Retina (tissue), 1 donor: Measurements from ENCODE around the gene UBE2I.

Source experiments
- DNase-seq: peaks from one replicate; pipeline ENCODE4 v3.0.0-alpha.2; 2016

The UBE2I gene

GRCh38 chr16:1364510-1364909 lies 55.1 kb downstream of the UBE2I start:
- DNase-seq = no peak

GRCh38 chr16:1366060-1366711 lies 56.8 kb downstream of the UBE2I start:
- no peak for DNase-seq

DNA sequence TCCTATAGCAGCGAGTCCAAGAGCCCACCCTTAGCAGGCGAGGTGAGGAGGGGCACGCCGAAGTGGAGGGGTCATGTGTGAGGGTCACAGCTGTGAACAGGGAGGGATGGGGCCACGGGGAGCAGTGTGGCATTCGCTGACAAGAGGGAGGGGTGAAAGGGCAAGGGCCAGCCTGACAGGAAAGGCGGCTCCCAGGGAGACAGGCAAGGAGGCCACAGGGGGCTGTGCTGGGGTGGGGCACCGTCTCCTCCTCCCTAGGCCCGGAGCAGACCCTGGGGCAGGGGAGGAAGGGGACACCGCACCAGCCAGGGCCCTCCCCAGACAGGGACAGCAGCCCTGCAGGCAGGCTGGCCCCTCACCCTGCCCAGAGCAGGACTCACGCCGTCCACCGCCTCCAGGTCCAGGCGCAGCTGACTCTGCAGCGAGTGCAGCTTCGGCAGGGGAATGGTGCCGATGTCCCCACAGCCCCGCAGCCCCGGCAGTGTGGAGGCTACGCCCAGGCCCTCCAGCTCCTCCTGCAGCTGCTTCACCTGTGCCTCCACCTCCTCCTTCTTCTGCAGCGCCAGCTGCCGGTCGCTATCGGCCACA lies 57.4 kb downstream of the UBE2I start:
- DNase-seq = no peak

GRCh38 chr16:1367486-1368174 lies 58.2 kb downstream of the UBE2I start:
- DNase-seq = no peak

GRCh38 chr16:1371054-1371978 lies 61.9 kb downstream of the UBE2I start:
- DNase-seq = no peak

- DNase-seq = no peak
These were observed 63.0 kb downstream of the UBE2I start for GRCh38 chr16:1372292-1372950.

- no peak for DNase-seq
These were observed 65.2 kb downstream of the UBE2I start for GRCh38 chr16:1374418-1375297.

DNA sequence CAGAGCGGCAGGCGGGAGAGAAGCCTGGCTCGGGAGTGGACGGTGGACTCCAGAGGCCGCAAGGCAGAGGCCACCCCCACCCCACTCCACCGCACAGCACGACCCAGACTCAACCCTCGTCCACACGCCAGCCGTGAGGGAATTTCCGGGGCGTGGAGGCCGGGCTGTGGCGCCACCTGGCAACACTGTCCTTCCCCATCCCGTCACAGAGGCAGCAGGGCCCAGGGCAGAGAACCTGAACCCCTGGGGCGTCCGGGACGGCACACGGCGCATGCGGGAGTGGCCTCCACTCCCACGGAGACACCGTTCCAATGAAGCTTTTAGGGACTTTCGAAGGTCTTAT lies 65.8 kb downstream of the UBE2I start:
- DNase-seq = no peak

GRCh38 chr16:1375741-1376410 lies 66.4 kb downstream of the UBE2I start:
- no peak for DNase-seq
